H1 (cell line): Measurements from ENCODE around the gene TSPAN32. TPM values are rescaled to one million over a fixed set of nuclear protein-coding genes. Genes with fewer than 3 reads are reported as not detected.

Experiments used
- CTCF ChIA-PET: fragments of 300-600 bp; sonication (Branson Sonifier 250); formaldehyde crosslinking; loops from one replicate; lab custom pipeline; 2021; ENCODE audit not compliant: partially characterized antibody; lab: Charles Lee
- POLR2A ChIA-PET: fragments of 300-600 bp; sonication (Branson Sonifier 250); formaldehyde crosslinking; loops from one replicate; lab custom pipeline; 2021; ENCODE audit warnings: inconsistent platforms; ENCODE audit not compliant: partially characterized antibody; lab: Charles Lee
- DNase-seq, 2 experiments: peaks; one replicate each; pipeline versions ENCODE4 v3.0.0 to v3.0.0-alpha.2; 2010 to 2022; ENCODE audit warnings: low spot score in 2 of 2, low read depth in 1 of 2, mixed read lengths in 1 of 2
- FAIRE-seq: peaks from 2 replicates; lab custom pipeline; 2011; peaks lifted over from hg19 to GRCh38; lab: Jason Lieb, UNC
- H2AFZ ChIP-seq: 2 replicates; pipeline ENCODE4 v1.8.1; 2012; ENCODE audit warnings: low read length, inconsistent platforms
- H2AK5ac ChIP-seq: 2 replicates; pipeline ENCODE4 v1.6.1; 2013; ENCODE audit warnings: low read depth, low read length
- H2BK120ac ChIP-seq: replicated peaks from 2 replicates; pipeline ENCODE3; 2013; ENCODE audit warnings: low read depth, low read length, inconsistent platforms
- H2BK12ac ChIP-seq: 2 replicates; pipeline ENCODE4 v1.6.1; 2013; ENCODE audit warnings: low read depth, low read length
- H2BK15ac ChIP-seq: 2 replicates; pipeline ENCODE4 v1.6.1; 2013; ENCODE audit warnings: low read length
- H2BK20ac ChIP-seq: 2 replicates; pipeline ENCODE4 v1.6.1; 2013; ENCODE audit warnings: low read length
- H2BK5ac ChIP-seq: 2 replicates; pipeline ENCODE4 v1.6.1; 2013; ENCODE audit warnings: low read depth, low read length
- H3K14ac ChIP-seq: 2 replicates; pipeline ENCODE4 v1.6.1; 2013; ENCODE audit warnings: inconsistent platforms; ENCODE audit not compliant: insufficient read length
- H3K18ac ChIP-seq: 2 replicates; pipeline ENCODE4 v1.6.1; 2013; ENCODE audit warnings: low read length; ENCODE audit errors: extremely low read depth
- H3K23ac ChIP-seq: 2 replicates; pipeline ENCODE4 v1.6.1; 2013; ENCODE audit warnings: inconsistent platforms; ENCODE audit not compliant: insufficient read length
- H3K23me2 ChIP-seq: 2 replicates; pipeline ENCODE4 v1.6.1; 2013; ENCODE audit warnings: low read depth, low read length
- H3K27ac ChIP-seq: 2 replicates; pipeline ENCODE4 v1.6.1; 2011; ENCODE audit warnings: low read depth, low read length, inconsistent platforms
- H3K27me3 ChIP-seq, 4 experiments: replicated peaks in 1 of 4; 1 replicate in 1 of 4; 2 replicates in 3 of 4; pipeline versions ENCODE4 v1.6.1 to v1.8.1; 2011 to 2013; ENCODE audit warnings: low read length in 3 of 4, mild to moderate bottlenecking in 3 of 4, inconsistent platforms in 2 of 4, mixed read lengths in 2 of 4, moderate library complexity in 1 of 4; ENCODE audit not compliant: control insufficient read depth in 3 of 4, insufficient read depth in 3 of 4; ENCODE audit errors: extremely low read depth in 1 of 4
- H3K36me3 ChIP-seq, 4 experiments: 2 replicates each; pipeline versions ENCODE4 v1.6.1 to v1.8.1; 2011 to 2013; ENCODE audit warnings: mild to moderate bottlenecking in 4 of 4, low read length in 3 of 4, moderate library complexity in 2 of 4, control low read depth in 1 of 4, inconsistent platforms in 1 of 4; ENCODE audit not compliant: insufficient read depth in 4 of 4, control insufficient read depth in 2 of 4
- H3K4ac ChIP-seq: replicated peaks from 2 replicates; pipeline ENCODE3; 2013; ENCODE audit warnings: low read length, low read depth, mixed read lengths, inconsistent platforms; ENCODE audit not compliant: insufficient read length
- H3K4me1 ChIP-seq, 4 experiments: replicated peaks in 1 of 4; 1 replicate in 1 of 4; 2 replicates in 3 of 4; pipeline versions ENCODE4 v1.6.1 to v1.8.1; 2011 to 2013; ENCODE audit warnings: low read length in 3 of 4, inconsistent platforms in 2 of 4, mixed read lengths in 1 of 4; ENCODE audit not compliant: insufficient read depth in 4 of 4, control insufficient read depth in 3 of 4
- H3K4me2 ChIP-seq, 2 experiments: 2 replicates each; pipeline versions ENCODE4 v1.6.1 to v1.8.1; 2011 to 2013; ENCODE audit warnings: low read depth in 2 of 2, low read length in 2 of 2, control low read depth in 1 of 2, inconsistent platforms in 1 of 2, mild to moderate bottlenecking in 1 of 2; ENCODE audit not compliant: insufficient read depth in 1 of 2
- H3K4me3 ChIP-seq, 4 experiments: fragments of 200-600, 300-600 bp in 1 of 4; sonication (generic), shearing (Covaris generic), sonication (Bioruptor Twin) in 1 of 4; 2 replicates each; pipeline versions ENCODE4 v1.5.1 to v1.8.1; 2011 to 2016; ENCODE audit warnings: low read length in 4 of 4, low read depth in 3 of 4, control low read depth in 2 of 4, inconsistent platforms in 2 of 4, mild to moderate bottlenecking in 2 of 4, mixed read lengths in 1 of 4, moderate library complexity in 1 of 4; ENCODE audit not compliant: insufficient read depth in 2 of 4; ENCODE audit errors: extremely low read depth in 1 of 4
- H3K56ac ChIP-seq: replicated peaks from 2 replicates; pipeline ENCODE3; 2013; ENCODE audit warnings: low read depth, mild to moderate bottlenecking, mixed read lengths, low read length, inconsistent platforms; ENCODE audit not compliant: insufficient read length
- H3K79me1 ChIP-seq: 2 replicates; pipeline ENCODE4 v1.6.1; 2013; ENCODE audit warnings: low read depth, low read length, control low read depth
- H3K79me2 ChIP-seq, 2 experiments: 2 replicates each; pipeline versions ENCODE4 v1.6.1 to v1.8.1; 2012 to 2013; ENCODE audit warnings: low read length in 2 of 2, mild to moderate bottlenecking in 2 of 2, inconsistent platforms in 1 of 2; ENCODE audit not compliant: insufficient read depth in 2 of 2, control insufficient read depth in 1 of 2
- H3K9ac ChIP-seq, 4 experiments: replicated peaks in 1 of 4; 1 replicate in 1 of 4; 2 replicates in 3 of 4; pipeline versions ENCODE4 v1.6.1 to v1.8.1; 2011 to 2013; ENCODE audit warnings: low read depth in 3 of 4, low read length in 3 of 4, control low read depth in 2 of 4, mild to moderate bottlenecking in 2 of 4, moderate library complexity in 2 of 4, inconsistent platforms in 1 of 4; ENCODE audit errors: extremely low read depth in 1 of 4
- H3K9me3 ChIP-seq, 2 experiments: 2 replicates each; pipeline versions ENCODE4 v1.6.1 to v1.8.1; 2012 to 2013; ENCODE audit warnings: mild to moderate bottlenecking in 2 of 2, moderate library complexity in 2 of 2, control low read depth in 1 of 2, inconsistent platforms in 1 of 2, low read depth in 1 of 2, low read length in 1 of 2, mixed read lengths in 1 of 2; ENCODE audit not compliant: insufficient read depth in 2 of 2
- H4K20me1 ChIP-seq, 2 experiments: replicated peaks in 1 of 2; 2 replicates each; pipeline versions ENCODE3 to v1.8.1; 2011 to 2013; ENCODE audit warnings: inconsistent platforms in 2 of 2, low read length in 2 of 2, mild to moderate bottlenecking in 1 of 2; ENCODE audit not compliant: insufficient read depth in 2 of 2, control insufficient read depth in 1 of 2
- H4K5ac ChIP-seq: 2 replicates; pipeline ENCODE4 v1.6.1; 2013; ENCODE audit warnings: low read length, low read depth, mixed read lengths, inconsistent platforms; ENCODE audit not compliant: insufficient read length
- H4K8ac ChIP-seq: 2 replicates; pipeline ENCODE4 v1.8.0; 2013; ENCODE audit warnings: mild to moderate bottlenecking, moderate library complexity, low read length, inconsistent platforms; ENCODE audit not compliant: insufficient read depth; ENCODE audit errors: extremely low read depth
- H4K91ac ChIP-seq: replicated peaks from 2 replicates; pipeline ENCODE3; 2013; ENCODE audit warnings: low read length, mixed read lengths, inconsistent platforms; ENCODE audit not compliant: insufficient read length
- ATF2 ChIP-seq: IDR thresholded peaks from 2 replicates; pipeline ENCODE4 v1.6.1; 2012; ENCODE audit warnings: low read length, inconsistent platforms
- CBX5 ChIP-seq: fragments of 300-800, 300-1000 bp; sonication (generic); IDR thresholded peaks from 2 replicates; pipeline ENCODE4 v1.7.1; 2016; ENCODE audit warnings: antibody characterized with exemption, low read length, low read depth
- EP300 ChIP-seq, 2 experiments: IDR thresholded peaks; 1 replicate in 1 of 2; 2 replicates in 1 of 2; pipeline ENCODE4 v1.6.1; 2011 to 2012; ENCODE audit warnings: low read depth in 2 of 2, low read length in 2 of 2, mild to moderate bottlenecking in 2 of 2, borderline replicate concordance in 1 of 2, inconsistent platforms in 1 of 2, moderate library complexity in 1 of 2
- KDM1A ChIP-seq: fragments of 200-600, 300-600 bp; sonication (generic); IDR thresholded peaks from 2 replicates; pipeline ENCODE4 v1.7.1; 2016; ENCODE audit warnings: mild to moderate bottlenecking, low read length, borderline replicate concordance
- MAFK ChIP-seq: IDR thresholded peaks from 2 replicates; pipeline ENCODE4 v1.6.1; 2012; ENCODE audit warnings: low read depth, mild to moderate bottlenecking, improper control_type of control experiment, low read length
- POU5F1 ChIP-seq: IDR thresholded peaks from 2 replicates; pipeline ENCODE4 v1.6.1; 2011; ENCODE audit warnings: low read depth, mild to moderate bottlenecking, low read length, moderate library complexity
- RFX5 ChIP-seq: IDR thresholded peaks from 2 replicates; pipeline ENCODE4 v1.6.1; 2011; ENCODE audit warnings: low read depth, low read length, improper control_type of control experiment, borderline replicate concordance
- SIX5 ChIP-seq: IDR thresholded peaks from 2 replicates; pipeline ENCODE4 v1.6.1; 2011; ENCODE audit warnings: mild to moderate bottlenecking, low read depth, low read length
- TEAD4 ChIP-seq: IDR thresholded peaks from 2 replicates; pipeline ENCODE4 v1.6.1; 2012; ENCODE audit warnings: low read depth, low read length, inconsistent platforms, mixed read lengths
- WGBS, 2 experiments: shearing (Covaris generic) in 1 of 2; methylation state at CpG; one replicate each; pipeline versions ENCODE4 v1.1.6 to v1.1.7; 2013 to 2015; ENCODE audit warnings: low lambda C conversion rate in 2 of 2, mixed read lengths in 2 of 2, inconsistent platforms in 1 of 2, low coverage in 1 of 2, missing lambda C conversion rate in 1 of 2; ENCODE audit not compliant: insufficient replicate concordance in 2 of 2, insufficient coverage in 1 of 2, insufficient read length in 1 of 2; ENCODE audit errors: extremely low coverage in 1 of 2, missing lambda C conversion rate in 1 of 2; 5-methylcytosine and 5-hydroxymethylcytosine counted together
- polyA plus RNA-seq, 7 experiments: library from polyadenylated mRNA; depleted of rRNA in 3 of 7; stranded (reverse) in 5 of 7; unstranded in 2 of 7; fragments of >200 nt in 5 of 7; fragments of 200-250 nt in 2 of 7; gene quantifications; 1 replicate in 5 of 7; 2 replicates in 1 of 7; 4 replicates in 1 of 7; pipeline versions ENCODE4 v1.2.1 to v1.2.3, GENCODE V29; 2011 to 2013; ENCODE audit warnings: missing spikeins in 2 of 7, mixed read lengths in 2 of 7
- total RNA-seq: library from RNA; stranded (reverse); fragmentation: NEBNext Ultra II Directional; extraction: Animal tissue kit (Norgen Biotek cat#: 25700); gene quantifications from 2 replicates; pipeline ENCODE4 v1.2.1, GENCODE V29; 2021
- TF ChIP-seq, protein P1 (sequence below): IDR thresholded peaks from 2 replicates; pipeline ENCODE4 v1.6.1; 2012; ENCODE audit warnings: inconsistent platforms

The TSPAN32 gene
- total and polyA plus RNA-seq, 2 of the 8 experiments (the other 6 are each of a cell fraction or from before 2014, with no cell fraction given) = not detected

DNA sequence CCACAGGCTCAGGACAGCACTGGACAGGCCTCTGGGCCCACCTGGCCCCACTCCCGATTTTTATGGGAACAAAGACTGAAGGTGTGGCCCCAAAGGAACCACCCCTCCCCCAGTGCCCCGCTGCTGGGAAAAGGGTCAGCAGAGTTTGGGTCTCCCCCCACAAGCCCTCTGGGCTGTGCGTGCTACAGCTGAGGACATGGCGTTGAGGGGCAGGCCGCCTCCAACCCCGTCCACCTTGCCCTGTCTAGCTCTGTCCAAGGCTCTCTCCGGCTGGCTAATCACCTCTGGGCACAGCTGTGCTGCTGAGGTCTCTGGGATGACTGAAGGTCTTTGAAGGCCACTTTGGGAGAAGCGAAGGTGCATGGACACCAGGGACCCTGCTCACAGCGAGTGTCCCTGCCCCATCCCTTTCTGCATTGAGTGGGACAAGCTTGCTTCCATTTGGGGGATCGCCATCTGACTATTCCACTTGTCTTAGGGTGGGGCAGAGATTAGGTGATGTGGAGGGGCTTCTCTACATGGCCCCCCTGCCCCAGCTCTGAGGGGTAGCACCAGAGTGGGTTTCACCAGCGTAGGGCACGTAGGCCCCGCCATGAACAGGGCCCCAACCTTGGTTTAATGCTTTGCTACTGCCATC lies 38.0 kb upstream of the TSPAN32 start:
- no peak overlapping the region for H2BK5ac ChIP-seq
- H3K4me2 ChIP-seq = no peak overlapping the region
- H4K8ac ChIP-seq = no peak overlapping the region
- POLR2A ChIA-PET = interaction anchor here (0.8 kb wide), 1 partner anchor 21 kb away, joined by 3 read pairs; no protein-coding TSS in a partner anchor
- no peak overlapping the region for H3K4me3 ChIP-seq
- H4K20me1 ChIP-seq = peaks cover 0 to 1% of the 10 kb centered on the region in 2 experiments
- H3K79me1 ChIP-seq = no peaks in the 10 kb centered on the region
- no peak overlapping the region for H3K18ac ChIP-seq
- H3K9ac ChIP-seq = no peak overlapping the region
- H2BK12ac ChIP-seq = no peak overlapping the region
- H2BK15ac ChIP-seq = no peak overlapping the region
- DNase-seq = no peak
- H3K14ac ChIP-seq = no peak overlapping the region
- no peak overlapping the region for H4K91ac ChIP-seq
- no peak overlapping the region for H2AK5ac ChIP-seq
- no peaks in the 10 kb centered on the region for H3K9me3 ChIP-seq
- no peak overlapping the region for H2BK20ac ChIP-seq
- no peak overlapping the region for H3K23ac ChIP-seq
- H3K23me2 ChIP-seq = no peaks in the 10 kb centered on the region; the same call in 1 of the 2 replicates
- H3K56ac ChIP-seq = no peak overlapping the region
- peaks cover 2 to 40% (median 23%) of the 10 kb centered on the region in 4 experiments for H3K27me3 ChIP-seq
- peaks cover 0 to 7% (median under 1%) of the 10 kb centered on the region in 4 experiments; a peak in 2 of 7 replicates for H3K4me1 ChIP-seq
- WGBS, 2 experiments = 92% methylated on average over 13 of the region's 13 CpGs; no CpG with 5 or more reads in 1 of the 2 experiments
- H3K27ac ChIP-seq = no peak overlapping the region
- no peak overlapping the region for H3K4ac ChIP-seq
- no peaks in the 10 kb centered on the region for H3K36me3 ChIP-seq
- no peak overlapping the region for H4K5ac ChIP-seq
- H2BK120ac ChIP-seq = no peak overlapping the region
- no peak for FAIRE-seq
- no peaks in the 10 kb centered on the region for H3K79me2 ChIP-seq
- CTCF ChIA-PET = interaction anchor here (1.0 to 2.0 kb wide), 5 partner anchors 10 to 77 kb away, joined by 3 to 7 read pairs (median 5); no protein-coding TSS in a partner anchor
- no peak overlapping the region for H2AFZ ChIP-seq
- TF ChIP-seq EP300 (IDR thresholded peaks at IDR 0.05; ENCODE audit: borderline replicate concordance in 1 of 2, low read depth in 2 of 2, low read length in 2 of 2) = no peak
- no peak for TF ChIP-seq TEAD4
- no peak for TF ChIP-seq CBX5
- TF ChIP-seq, protein P1, sequence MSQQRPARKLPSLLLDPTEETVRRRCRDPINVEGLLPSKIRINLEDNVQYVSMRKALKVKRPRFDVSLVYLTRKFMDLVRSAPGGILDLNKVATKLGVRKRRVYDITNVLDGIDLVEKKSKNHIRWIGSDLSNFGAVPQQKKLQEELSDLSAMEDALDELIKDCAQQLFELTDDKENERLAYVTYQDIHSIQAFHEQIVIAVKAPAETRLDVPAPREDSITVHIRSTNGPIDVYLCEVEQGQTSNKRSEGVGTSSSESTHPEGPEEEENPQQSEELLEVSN = no peak
- TF ChIP-seq MAFK = no peak
- no peak for TF ChIP-seq RFX5
- TF ChIP-seq SIX5 = no peak
- TF ChIP-seq ATF2 = no peak
- no peak for TF ChIP-seq KDM1A
- no peak for TF ChIP-seq POU5F1
